DOHH2 (cell line): ENCODE results near the gene RAB8A.

Experiments used
- EZH2phosphoT487 ChIP-seq: fragments of 200-600 bp; sonication (generic); IDR thresholded peaks from 2 replicates; pipeline ENCODE4 v1.6.1; 2017; ENCODE audit warnings: borderline replicate concordance, mild to moderate bottlenecking, antibody characterized with exemption, low read length, moderate library complexity, mixed read lengths
- TF ChIP-seq, protein P1 (sequence below): fragments of 200-600 bp; sonication (generic); IDR thresholded peaks from one replicate; pipeline ENCODE4 v1.5.1; 2014; ENCODE audit warnings: antibody characterized with exemption, mild to moderate bottlenecking, low read depth, low read length; ENCODE audit not compliant: poor library complexity, severe bottlenecking

DNA sequence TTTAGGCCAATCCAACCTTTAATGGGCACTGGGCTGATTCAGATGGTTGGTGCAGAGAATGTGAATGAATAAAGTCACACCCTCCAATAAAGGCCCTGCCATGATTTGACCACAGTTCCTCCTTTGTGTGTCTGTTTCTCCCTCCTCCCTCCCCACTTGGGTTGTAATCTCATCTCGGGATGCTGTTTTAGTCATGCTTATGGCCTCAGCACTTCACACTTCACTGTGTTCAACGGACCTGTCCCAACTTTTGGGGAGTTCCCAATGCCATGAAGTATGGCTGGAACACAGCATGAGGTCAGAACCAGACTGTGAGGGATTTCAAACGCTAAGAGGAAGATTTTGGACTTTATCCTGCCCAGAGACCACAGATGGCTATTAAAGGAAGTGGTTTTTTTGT, 5.6 kb upstream of the RAB8A start:
- TF ChIP-seq, protein P1, sequence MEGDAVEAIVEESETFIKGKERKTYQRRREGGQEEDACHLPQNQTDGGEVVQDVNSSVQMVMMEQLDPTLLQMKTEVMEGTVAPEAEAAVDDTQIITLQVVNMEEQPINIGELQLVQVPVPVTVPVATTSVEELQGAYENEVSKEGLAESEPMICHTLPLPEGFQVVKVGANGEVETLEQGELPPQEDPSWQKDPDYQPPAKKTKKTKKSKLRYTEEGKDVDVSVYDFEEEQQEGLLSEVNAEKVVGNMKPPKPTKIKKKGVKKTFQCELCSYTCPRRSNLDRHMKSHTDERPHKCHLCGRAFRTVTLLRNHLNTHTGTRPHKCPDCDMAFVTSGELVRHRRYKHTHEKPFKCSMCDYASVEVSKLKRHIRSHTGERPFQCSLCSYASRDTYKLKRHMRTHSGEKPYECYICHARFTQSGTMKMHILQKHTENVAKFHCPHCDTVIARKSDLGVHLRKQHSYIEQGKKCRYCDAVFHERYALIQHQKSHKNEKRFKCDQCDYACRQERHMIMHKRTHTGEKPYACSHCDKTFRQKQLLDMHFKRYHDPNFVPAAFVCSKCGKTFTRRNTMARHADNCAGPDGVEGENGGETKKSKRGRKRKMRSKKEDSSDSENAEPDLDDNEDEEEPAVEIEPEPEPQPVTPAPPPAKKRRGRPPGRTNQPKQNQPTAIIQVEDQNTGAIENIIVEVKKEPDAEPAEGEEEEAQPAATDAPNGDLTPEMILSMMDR = no peak
- no peak for TF ChIP-seq EZH2phosphoT487
